Subcutaneous adipose tissue (tissue), 4 donors: Measurements from ENCODE around the gene ASIC2. TPM values are rescaled to one million over a fixed set of nuclear protein-coding genes. Genes with fewer than 3 reads are reported as not detected.

Experiments used
- total RNA-seq, 4 donors: library from RNA; depleted of rRNA; stranded (reverse); fragments of >200 nt; gene quantifications; one replicate each; pipeline ENCODE4 v1.1.0, GENCODE V29; 2016
- TF ChIP-seq, protein P1 (sequence below): fragments of 450-650 bp; IDR thresholded peaks from one replicate; pipeline ENCODE4 v1.5.1; 2016; ENCODE audit warnings: low read depth, mild to moderate bottlenecking, control low read depth, antibody characterized with exemption, moderate library complexity

ASIC2 gene
- total RNA-seq, 4 donors from 2014 or later, result not detected

DNA sequence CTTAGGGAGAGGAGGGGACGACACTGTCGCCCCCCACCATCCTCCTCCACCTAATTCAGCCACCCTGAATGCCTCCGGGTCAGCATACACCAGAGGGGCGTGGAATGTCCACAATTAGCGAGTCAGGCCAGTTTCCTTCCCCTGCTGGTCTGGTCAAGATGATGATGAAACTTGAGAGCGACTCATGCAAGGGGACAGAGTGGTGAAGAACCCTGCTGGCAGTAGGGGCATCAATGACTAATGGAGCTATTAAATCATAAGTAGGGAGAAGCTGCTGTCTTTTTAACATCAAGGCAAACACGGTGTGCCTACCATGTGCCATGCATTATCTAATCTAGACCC lies 294.2 kb downstream of the ASIC2 start:
- TF ChIP-seq, protein P1, sequence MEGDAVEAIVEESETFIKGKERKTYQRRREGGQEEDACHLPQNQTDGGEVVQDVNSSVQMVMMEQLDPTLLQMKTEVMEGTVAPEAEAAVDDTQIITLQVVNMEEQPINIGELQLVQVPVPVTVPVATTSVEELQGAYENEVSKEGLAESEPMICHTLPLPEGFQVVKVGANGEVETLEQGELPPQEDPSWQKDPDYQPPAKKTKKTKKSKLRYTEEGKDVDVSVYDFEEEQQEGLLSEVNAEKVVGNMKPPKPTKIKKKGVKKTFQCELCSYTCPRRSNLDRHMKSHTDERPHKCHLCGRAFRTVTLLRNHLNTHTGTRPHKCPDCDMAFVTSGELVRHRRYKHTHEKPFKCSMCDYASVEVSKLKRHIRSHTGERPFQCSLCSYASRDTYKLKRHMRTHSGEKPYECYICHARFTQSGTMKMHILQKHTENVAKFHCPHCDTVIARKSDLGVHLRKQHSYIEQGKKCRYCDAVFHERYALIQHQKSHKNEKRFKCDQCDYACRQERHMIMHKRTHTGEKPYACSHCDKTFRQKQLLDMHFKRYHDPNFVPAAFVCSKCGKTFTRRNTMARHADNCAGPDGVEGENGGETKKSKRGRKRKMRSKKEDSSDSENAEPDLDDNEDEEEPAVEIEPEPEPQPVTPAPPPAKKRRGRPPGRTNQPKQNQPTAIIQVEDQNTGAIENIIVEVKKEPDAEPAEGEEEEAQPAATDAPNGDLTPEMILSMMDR, result no peak

DNA sequence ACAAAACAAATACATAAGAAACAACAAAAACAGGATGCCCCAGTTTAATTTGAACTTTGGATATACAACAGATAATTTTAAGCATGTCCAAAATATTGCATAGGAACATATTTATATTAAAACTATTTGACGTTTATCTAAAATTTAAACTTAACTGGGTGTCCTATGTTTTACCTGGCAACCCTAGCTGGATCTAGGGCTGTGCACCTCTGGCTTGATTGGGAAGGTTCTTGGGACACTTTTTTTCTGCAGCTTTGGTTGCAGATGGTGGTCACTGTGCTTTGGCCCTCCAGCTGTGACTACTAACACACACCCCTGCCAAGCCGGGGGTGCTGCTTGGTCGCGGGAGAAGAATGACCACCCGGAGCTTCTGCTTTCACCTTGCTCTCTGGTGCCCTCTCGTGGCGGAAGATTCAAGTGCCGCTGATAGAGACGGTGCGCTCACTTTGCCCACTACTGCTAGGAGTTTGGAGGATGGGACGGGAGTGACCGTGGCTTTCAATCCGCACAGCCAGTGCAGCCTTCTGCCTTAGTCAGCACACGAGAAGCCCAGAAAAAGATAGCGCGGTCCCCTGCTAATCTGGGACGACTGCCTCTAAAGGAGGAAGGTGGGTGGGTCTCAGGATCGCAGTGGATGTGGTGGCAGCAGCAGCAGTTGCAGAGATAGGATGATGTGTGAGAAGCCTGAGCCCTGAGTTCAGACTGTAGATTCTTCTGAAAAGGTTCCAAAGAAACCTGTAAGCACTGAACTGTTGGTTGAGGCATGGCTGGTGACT lies 294.8 kb downstream of the ASIC2 start:
- TF ChIP-seq, protein P1, result no peak

DNA sequence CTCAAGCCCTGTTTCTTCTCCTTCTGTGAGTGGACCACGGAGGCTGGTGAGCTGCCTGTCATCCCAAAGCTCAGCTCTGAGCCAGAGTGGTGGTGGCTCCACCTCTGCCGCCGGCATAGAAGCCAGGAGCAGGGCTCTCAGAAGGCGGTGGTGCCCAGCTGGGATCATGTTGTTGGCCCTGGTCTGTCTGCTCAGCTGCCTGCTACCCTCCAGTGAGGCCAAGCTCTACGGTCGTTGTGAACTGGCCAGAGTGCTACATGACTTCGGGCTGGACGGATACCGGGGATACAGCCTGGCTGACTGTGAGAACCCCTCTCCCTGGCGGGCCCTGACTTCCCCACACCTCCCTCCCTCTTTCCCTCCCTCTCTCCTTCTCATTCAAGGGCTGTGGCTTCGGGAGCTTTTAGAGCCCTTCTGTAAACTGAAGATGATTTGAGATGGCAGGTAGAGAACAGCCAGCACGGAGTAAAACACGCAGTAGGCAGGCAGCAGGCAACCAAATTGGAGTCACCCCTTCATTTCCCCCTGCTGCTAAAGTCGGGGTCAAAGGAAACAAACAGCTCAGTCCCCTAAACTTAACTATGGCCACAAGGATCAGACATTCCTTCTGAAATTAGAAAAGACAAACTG lies 297.6 kb downstream of the ASIC2 start:
- TF ChIP-seq, protein P1, result no peak

DNA sequence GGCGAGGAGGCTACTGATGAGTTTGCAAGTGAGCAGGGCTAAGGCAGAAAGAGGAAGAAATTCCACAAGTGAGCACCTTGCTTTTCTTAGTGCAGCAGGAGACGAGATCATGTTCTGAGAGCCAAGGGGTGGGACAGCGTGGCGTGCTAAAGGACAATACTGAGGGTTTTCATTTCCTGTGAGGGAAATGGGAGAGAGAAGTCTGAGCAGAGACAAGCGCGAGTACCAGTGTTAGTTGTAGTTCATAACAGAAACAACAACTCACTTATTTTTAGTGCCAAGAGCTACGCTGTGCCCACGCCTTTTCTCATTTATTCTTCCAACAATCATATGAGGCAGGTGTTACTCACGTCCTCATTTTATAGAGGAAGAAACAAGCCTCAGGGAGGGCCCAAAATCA lies 299.1 kb downstream of the ASIC2 start:
- TF ChIP-seq, protein P1, result no peak

DNA sequence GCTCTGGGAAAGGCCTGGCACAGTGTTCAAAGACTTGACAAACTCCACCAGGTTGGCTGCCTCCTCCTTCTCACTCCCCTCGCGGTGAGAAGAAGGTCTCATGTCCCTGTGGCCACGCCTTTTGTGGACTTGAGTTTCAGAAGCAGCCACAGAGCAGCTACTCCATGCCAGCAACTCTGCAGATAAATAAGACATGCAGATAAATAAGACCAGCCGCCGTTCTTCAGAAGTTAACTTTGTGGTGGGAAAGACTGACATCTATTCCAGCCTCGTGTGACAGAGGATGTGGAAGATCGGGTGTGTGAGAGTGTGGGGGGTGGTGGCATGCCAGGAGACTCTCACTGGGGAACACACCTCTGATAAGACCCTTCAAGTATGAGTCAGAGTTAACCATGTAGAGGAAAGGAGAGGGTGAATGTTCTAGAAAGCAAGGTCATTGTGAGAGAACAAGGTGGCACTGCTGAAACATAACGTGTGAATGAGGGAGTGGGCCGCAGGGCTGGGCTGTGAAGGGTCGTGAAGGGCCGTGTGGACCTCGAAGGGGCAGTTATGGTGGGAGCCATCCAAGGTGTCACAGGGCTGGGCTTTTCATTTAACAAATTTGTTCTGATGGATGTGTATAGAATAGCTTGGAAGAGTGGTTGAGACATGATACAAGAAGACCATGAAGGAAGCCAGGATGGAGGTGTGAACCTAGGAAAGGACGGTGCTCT lies 300.6 kb downstream of the ASIC2 start:
- TF ChIP-seq, protein P1, result no peak

DNA sequence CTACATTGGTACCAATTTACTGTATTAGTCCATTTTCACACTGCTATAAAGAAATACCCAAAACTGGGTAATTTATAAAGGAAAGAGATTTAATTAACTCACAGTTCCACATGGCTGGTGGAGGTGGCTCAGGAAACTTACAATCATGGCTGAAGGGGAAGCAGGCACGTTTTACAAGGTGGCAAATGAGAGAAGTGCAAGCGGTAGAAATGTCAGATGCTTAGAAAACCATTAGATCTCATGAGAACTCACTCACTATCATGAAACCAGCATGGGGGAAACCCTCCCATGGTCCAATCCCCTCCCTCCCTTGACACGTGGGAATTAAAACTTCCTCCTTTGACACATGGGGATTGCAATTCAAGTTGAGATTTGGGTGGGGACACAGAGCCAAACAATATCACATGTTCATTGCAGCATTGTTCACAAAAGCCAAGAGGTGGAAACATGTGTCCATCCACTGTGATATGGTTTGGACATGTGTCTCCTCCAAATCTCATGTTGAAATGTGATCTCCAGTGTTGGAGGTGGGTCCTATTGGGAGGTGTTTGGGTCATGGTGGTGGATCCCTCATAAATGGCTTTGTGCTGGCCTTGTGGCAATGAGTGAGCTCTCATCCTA lies 304.5 kb downstream of the ASIC2 start:
- TF ChIP-seq, protein P1, result no peak
